K562 (cell line): ENCODE data around the gene GEMIN7. TPM values are rescaled to one million over a fixed set of nuclear protein-coding genes. Genes with fewer than 3 reads are reported as not detected.

ENCODE experiments used
- ATAC-seq: fragments of 200-7000 bp; cut with Tn5 transposase; 3 replicates; pipeline ENCODE4 v1.9.1; 2020; ENCODE audit warnings: moderate library complexity
- BruUV-seq: library from RNA; stranded (reverse); fragments of 400-500 nt; replicated peaks from 2 replicates; lab custom pipeline; 2021; lab: Mats Ljungman, UMichigan
- CTCF ChIA-PET: fragments of 300-600 bp; formaldehyde crosslinking; extraction: SDS; loops from one replicate; lab custom pipeline; 2021; ENCODE audit warnings: low intra/inter-chr PET ratio; lab: Yijun Ruan, JAX
- POLR2A ChIA-PET: fragments of 300-600, 350-650 bp; sonication (Branson Sonifier 250); formaldehyde crosslinking; extraction: SDS; loops from one replicate; lab custom pipeline; 2021; ENCODE audit warnings: antibody characterized with exemption, inconsistent platforms; lab: Yijun Ruan, JAX
- DNase-seq, 4 experiments: peaks; one replicate each; pipeline versions ENCODE4 v3.0.0 to v3.0.0-alpha.2; 2011 to 2018; ENCODE audit warnings: low spot score in 3 of 4, mixed read lengths in 3 of 4; ENCODE audit errors: extremely low read depth in 1 of 4
- FAIRE-seq: peaks from 2 replicates; lab custom pipeline; 2011; peaks lifted over from hg19 to GRCh38; lab: Jason Lieb, UNC
- H2AFZ ChIP-seq: 2 replicates; pipeline ENCODE4 v1.6.0; 2011; ENCODE audit warnings: low read depth, low read length, control low read depth, inconsistent platforms
- H3K27ac ChIP-seq: fragments of 200-600 bp; 3 replicates; pipeline ENCODE4 v1.8.0; 2011; ENCODE audit warnings: low read depth, mild to moderate bottlenecking, control low read depth, inconsistent platforms, low read length, moderate library complexity, mixed read lengths; ENCODE audit errors: extremely low read depth
- H3K27me3 ChIP-seq, 2 experiments: fragments of 300-600 bp in 1 of 2; 2 replicates in 1 of 2; 3 replicates in 1 of 2; pipeline versions ENCODE4 v1.6.0 to v1.8.0; 2011; ENCODE audit warnings: inconsistent platforms in 2 of 2, low read length in 2 of 2, mild to moderate bottlenecking in 1 of 2, mixed read lengths in 1 of 2, moderate library complexity in 1 of 2; ENCODE audit not compliant: control insufficient read depth in 2 of 2, insufficient read depth in 2 of 2
- H3K36me3 ChIP-seq: fragments of 300-600 bp; 3 replicates; pipeline ENCODE4 v1.8.0; 2011; ENCODE audit warnings: mild to moderate bottlenecking, low read length, inconsistent platforms; ENCODE audit not compliant: control insufficient read depth, insufficient read depth
- H3K4me1 ChIP-seq, 2 experiments: fragments of 200-600 bp in 1 of 2; replicated peaks in 1 of 2; 2 replicates in 1 of 2; 3 replicates in 1 of 2; pipeline versions ENCODE4 v1.5.1 to v1.8.0; 2011; ENCODE audit warnings: inconsistent platforms in 2 of 2, low read length in 2 of 2, mild to moderate bottlenecking in 1 of 2, mixed read lengths in 1 of 2, moderate library complexity in 1 of 2; ENCODE audit not compliant: control insufficient read depth in 2 of 2, insufficient read depth in 2 of 2
- H3K4me2 ChIP-seq: 2 replicates; pipeline ENCODE4 v1.6.1; 2011; ENCODE audit warnings: low read length, control low read depth, inconsistent platforms, mixed read lengths; ENCODE audit not compliant: insufficient read depth
- H3K4me3 ChIP-seq: fragments of 200-600 bp; sonication (generic), shearing (Covaris generic); 2 replicates; pipeline ENCODE4 v1.5.1; 2016; ENCODE audit warnings: control low read depth, inconsistent platforms
- H3K79me2 ChIP-seq: fragments of 200-600 bp; 3 replicates; pipeline ENCODE4 v1.8.0; 2011; ENCODE audit warnings: low read length, inconsistent platforms; ENCODE audit not compliant: control insufficient read depth, insufficient read depth
- H3K9ac ChIP-seq, 2 experiments: 2 replicates each; pipeline versions ENCODE4 v1.6.0 to v1.6.1; 2011; ENCODE audit warnings: low read depth in 2 of 2, low read length in 2 of 2, control low read depth in 1 of 2, inconsistent platforms in 1 of 2, mild to moderate bottlenecking in 1 of 2, mixed read lengths in 1 of 2; ENCODE audit not compliant: insufficient read depth in 1 of 2
- H3K9me1 ChIP-seq: one replicate; pipeline ENCODE4 v1.6.0; 2011; ENCODE audit warnings: inconsistent platforms, mild to moderate bottlenecking, low read length, moderate library complexity; ENCODE audit not compliant: control insufficient read depth, insufficient read depth
- H3K9me3 ChIP-seq: replicated peaks from 2 replicates; pipeline ENCODE4 v1.5.1; 2011; ENCODE audit warnings: low read depth, low read length, inconsistent platforms; ENCODE audit not compliant: control insufficient read depth, insufficient read depth
- H4K20me1 ChIP-seq: replicated peaks from 2 replicates; pipeline ENCODE4 v1.6.1; 2011; ENCODE audit warnings: low read length, inconsistent platforms, mixed read lengths; ENCODE audit not compliant: control insufficient read depth, insufficient read depth
- EWSR1 ChIP-seq: fragments of 450-650 bp; IDR thresholded peaks from 2 replicates; pipeline ENCODE4 v1.6.1; 2018; ENCODE audit warnings: borderline replicate concordance, mild to moderate bottlenecking, low read depth, moderate library complexity; ENCODE audit not compliant: partially characterized antibody
- MECOM ChIP-seq: fragments of 250-450 bp; sonication (Bioruptor Pico); IDR thresholded peaks from 2 replicates; pipeline ENCODE4 v1.8.0; 2022; ENCODE audit warnings: inconsistent platforms
- NFXL1 ChIP-seq: fragments of 450-650 bp; formaldehyde crosslinking; IDR thresholded peaks from 2 replicates; pipeline ENCODE4 v1.4.0; 2021; ENCODE audit warnings: mild to moderate bottlenecking
- ZNF75A ChIP-seq: fragments of 450-650 bp; formaldehyde crosslinking; IDR thresholded peaks from 2 replicates; pipeline ENCODE4 v1.4.0; 2020; ENCODE audit warnings: mild to moderate bottlenecking
- WGBS: fragments of 100-300 bp; shearing (Covaris generic); methylation state at CpG from one replicate; pipeline ENCODE4 v1.1.6; 2016; ENCODE audit warnings: low coverage, mixed read lengths; ENCODE audit not compliant: insufficient coverage; ENCODE audit errors: missing lambda C conversion rate; 5-methylcytosine and 5-hydroxymethylcytosine counted together
- in situ Hi-C: fragments of 300-500 bp; cut with MboI; formaldehyde crosslinking; loops from 4 replicates; pipeline ENCODE4 v1.15.0; 2018; ENCODE audit warnings: inconsistent platforms, mixed read lengths
- intact Hi-C: fragments of 100-400 bp; cut with micrococcal nuclease; formaldehyde crosslinking; loops from 2 replicates; pipeline ENCODE4 v1.14.2; 2022
- polyA plus RNA-seq, 8 experiments: library from polyadenylated mRNA; depleted of rRNA in 4 of 8; stranded (reverse) in 5 of 8; unstranded in 3 of 8; fragments of >200 nt; fragmentation: Nextera tagmentation in 2 of 8; fragmentation: Illumina TruSeq in 1 of 8; extraction: Ambion mirVana in 2 of 8; extraction: Trizol in 1 of 8; gene quantifications; 2 replicates each; pipeline versions ENCODE4 v1.2.1 to v1.2.3, GENCODE V29; 2011 to 2014; ENCODE audit warnings: inconsistent platforms in 1 of 8, missing spikeins in 1 of 8
- total RNA-seq, 7 experiments: library from RNA; depleted of rRNA in 6 of 7; stranded (reverse); fragments of >200 nt in 6 of 7; fragmentation: Illumina TruSeq in 2 of 7; extraction: Trizol in 2 of 7; gene quantifications; 2 replicates each; pipeline versions ENCODE4 v1.2.1 to v1.2.3, GENCODE V29; 2011 to 2021; ENCODE audit warnings: low replicate concordance in 1 of 7
- TF ChIP-seq, protein P1 (sequence below): fragments of 250-450 bp; sonication (Bioruptor Pico); IDR thresholded peaks from 2 replicates; pipeline ENCODE4 v1.5.1; 2021; ENCODE audit warnings: mild to moderate bottlenecking

Gene GEMIN7
- total and polyA plus RNA-seq, 9 of the 15 experiments (the other 6 are each of a cell fraction or from before 2014, with no cell fraction given): 23.1 to 124 (median 54.9) TPM

DNA sequence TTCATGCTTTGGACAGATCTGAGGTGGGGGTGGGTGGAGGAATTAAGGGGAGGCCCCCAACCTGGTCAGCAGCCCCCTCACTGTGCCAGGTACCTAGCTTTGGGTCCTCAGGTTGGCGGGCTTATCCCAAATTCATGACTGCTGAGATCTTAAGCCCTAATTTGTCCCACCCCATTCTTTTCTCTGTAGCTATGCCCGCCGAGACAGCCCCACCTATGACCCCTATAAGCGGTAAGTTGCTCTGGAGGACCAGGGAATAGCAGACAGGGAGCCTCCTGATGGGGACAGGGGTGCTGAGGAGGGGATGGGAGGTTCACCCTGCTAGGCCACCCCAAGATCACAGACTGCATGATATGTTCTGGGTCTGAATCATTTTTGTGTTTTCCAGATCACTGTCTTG, 17.1 kb upstream of the GEMIN7 start:
- POLR2A ChIA-PET: interaction anchor here (0.7 to 1.2 kb wide), 6 partner anchors 10 to 630 kb away, joined by 3 read pairs; partner anchors contain the start of gene QPCTL
- no peak overlapping the region for H3K27ac ChIP-seq
- no peak for DNase-seq
- in situ Hi-C loops: no loop called here
- no peak for TF ChIP-seq NFXL1 (CRISPR knock-in tag)
- TF ChIP-seq MECOM (CRISPR knock-in tag): no peak
- no peak for TF ChIP-seq ZNF75A (CRISPR knock-in tag)
- TF ChIP-seq EWSR1: no peak
- TF ChIP-seq, protein P1, sequence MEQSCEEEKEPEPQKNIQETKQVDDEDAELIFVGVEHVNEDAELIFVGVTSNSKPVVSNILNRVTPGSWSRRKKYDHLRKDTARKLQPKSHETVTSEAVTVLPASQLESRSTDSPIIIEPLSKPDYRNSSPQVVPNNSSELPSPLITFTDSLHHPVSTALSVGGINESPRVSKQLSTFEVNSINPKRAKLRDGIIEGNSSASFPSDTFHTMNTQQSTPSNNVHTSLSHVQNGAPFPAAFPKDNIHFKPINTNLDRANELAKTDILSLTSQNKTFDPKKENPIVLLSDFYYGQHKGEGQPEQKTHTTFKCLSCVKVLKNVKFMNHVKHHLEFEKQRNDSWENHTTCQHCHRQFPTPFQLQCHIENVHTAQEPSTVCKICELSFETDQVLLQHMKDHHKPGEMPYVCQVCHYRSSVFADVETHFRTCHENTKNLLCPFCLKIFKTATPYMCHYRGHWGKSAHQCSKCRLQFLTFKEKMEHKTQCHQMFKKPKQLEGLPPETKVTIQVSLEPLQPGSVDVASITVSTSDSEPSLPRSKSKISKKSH: no peak
- TF ChIP-seq, all 486 proteins: peak for 0
- H3K4me3 ChIP-seq: no peak overlapping the region
- no peak overlapping the region for H3K4me2 ChIP-seq
- H3K9ac ChIP-seq: no peak overlapping the region
- FAIRE-seq (no peak), ATAC-seq (no peak)
- no peaks in the 10 kb centered on the region for H3K9me1 ChIP-seq
- peaks cover 19% of the 10 kb centered on the region for H4K20me1 ChIP-seq
- intact Hi-C loops: no loop called here
- H3K36me3 ChIP-seq: peaks cover 82% of the 10 kb centered on the region
- BruUV-seq: no TSS peak
- no peaks in the 10 kb centered on the region for H3K27me3 ChIP-seq
- CTCF ChIA-PET: no interaction called here
- WGBS: 94% methylated on average over 4 of the region's 4 CpGs
- peaks cover 4% of the 10 kb centered on the region; the same call in 1 of the 3 replicates for H3K79me2 ChIP-seq
- H2AFZ ChIP-seq: no peak overlapping the region
- no peaks in the 10 kb centered on the region for H3K9me3 ChIP-seq
- H3K4me1 ChIP-seq: peaks cover 0 to 28% of the 10 kb centered on the region in 2 experiments; a peak in 2 of 5 replicates
